Esophagus muscularis mucosa (tissue), 4 donors: Measurements from ENCODE around the gene RASSF1. TPM values are rescaled to one million over a fixed set of nuclear protein-coding genes. Genes with fewer than 3 reads are reported as not detected.

Experiments
- DNase-seq: peaks from one replicate; pipeline ENCODE4 v3.0.0-alpha.2; 2017; ENCODE audit errors: extremely low spot score
- H3K27ac ChIP-seq, 4 donors: fragments of 200-600 bp; sonication (generic); replicated peaks in 1 of 4; 1 replicate in 3 of 4; 2 replicates in 1 of 4; pipeline ENCODE4 v1.5.1; 2016 to 2019; ENCODE audit warnings: mild to moderate bottlenecking in 1 of 4
- H3K27me3 ChIP-seq, 4 donors: fragments of 200-600 bp; sonication (generic); one replicate each; pipeline versions ENCODE4 v1.5.1 to v1.6.0; 2016 to 2019
- H3K36me3 ChIP-seq, 4 donors: fragments of 200-600 bp; sonication (generic); one replicate each; pipeline ENCODE4 v1.5.1; 2016 to 2019
- H3K4me1 ChIP-seq, 4 donors: fragments of 200-600 bp; sonication (generic); one replicate each; pipeline ENCODE4 v1.5.1; 2016 to 2019
- H3K4me3 ChIP-seq, 4 donors: fragments of 200-600 bp; sonication (generic); 1 replicate in 2 of 4; 2 replicates in 2 of 4; pipeline ENCODE4 v1.5.1; 2016 to 2019; ENCODE audit warnings: mild to moderate bottlenecking in 4 of 4, moderate library complexity in 1 of 4
- H3K9me3 ChIP-seq, 4 donors: fragments of 200-600 bp; sonication (generic); 1 replicate in 3 of 4; 2 replicates in 1 of 4; pipeline ENCODE4 v1.5.1; 2016 to 2019
- EP300 ChIP-seq: sonication (generic); formaldehyde crosslinking; IDR thresholded peaks from one replicate; pipeline ENCODE4 v1.6.1; 2017; ENCODE audit warnings: antibody characterized with exemption
- POLR2A ChIP-seq: fragments of 450-650 bp; IDR thresholded peaks from one replicate; pipeline ENCODE4 v1.6.1; 2017; ENCODE audit warnings: antibody characterized with exemption, moderate library complexity, mild to moderate bottlenecking, low read depth
- POLR2AphosphoS5 ChIP-seq, 2 donors: sonication (generic); formaldehyde crosslinking; IDR thresholded peaks; one replicate each; pipeline ENCODE4 v1.6.1; 2017; ENCODE audit warnings: antibody characterized with exemption in 2 of 2
- whole genome bisulfite sequencing: methylation state at CpG from one replicate; pipeline ENCODE4 v1.1.5; 2018; 5-methylcytosine and 5-hydroxymethylcytosine counted together
- intact Hi-C: fragments of 100-400 bp; cut with DNase I; formaldehyde crosslinking; loops from one replicate; pipeline ENCODE4 v1.15.1; 2023
- total RNA-seq, 4 donors: library from RNA; depleted of rRNA; stranded (reverse); fragments of >200 nt; gene quantifications; one replicate each; pipeline versions ENCODE4 v1.1.0 to v1.2.1, GENCODE V29; 2016
- TF ChIP-seq, protein P1 (sequence below), 3 experiments: fragments of 200-600 bp in 2 of 3; fragments of 450-650 bp in 1 of 3; sonication (generic) in 2 of 3; IDR thresholded peaks; one replicate each; pipeline ENCODE4 v1.5.1; 2017 to 2019; ENCODE audit warnings: antibody characterized with exemption in 3 of 3, mild to moderate bottlenecking in 2 of 3, moderate library complexity in 1 of 3

RASSF1 gene
- total RNA-seq, 4 donors from 2014 or later = 28.7 to 44.2 (median 33.2) TPM

DNA sequence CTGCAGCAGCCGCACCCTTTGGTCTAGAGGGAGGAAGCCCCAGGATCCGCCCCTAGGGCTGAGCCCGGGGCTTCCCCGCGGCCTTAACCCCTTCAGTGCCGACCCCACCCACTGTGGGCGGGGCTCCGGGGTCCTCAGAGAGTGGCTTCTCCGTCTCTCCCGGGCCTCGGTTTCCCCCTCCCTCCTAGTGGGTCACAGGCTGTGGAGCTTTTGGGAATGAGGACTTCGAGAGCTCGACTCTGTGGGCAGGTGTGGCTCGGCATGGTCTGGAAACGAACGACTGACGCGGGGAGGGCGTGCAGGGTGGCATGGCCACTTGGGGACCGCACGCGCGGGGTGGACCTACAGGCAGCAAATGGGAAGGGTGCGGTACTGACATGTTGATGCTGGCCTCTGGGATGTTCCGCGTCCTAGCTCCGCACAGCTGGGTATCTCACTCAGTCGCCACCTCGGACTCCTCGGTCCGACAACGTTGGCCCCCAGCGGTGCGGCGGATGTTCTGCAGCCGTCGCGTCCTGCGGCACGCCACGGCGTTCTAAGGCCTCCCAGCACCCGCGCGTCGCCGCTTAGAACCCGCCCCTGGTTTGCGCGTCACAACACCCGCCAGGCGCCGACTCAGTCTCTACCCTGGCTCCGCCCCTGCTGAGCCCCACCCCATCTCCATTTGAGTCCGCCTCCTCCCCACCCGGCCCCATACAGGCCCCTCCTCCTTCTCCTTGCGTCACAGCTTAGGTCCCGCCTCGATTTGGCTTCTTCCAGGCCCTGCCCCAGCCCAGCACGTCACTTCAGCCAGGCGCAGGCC is 41.6 kb downstream of the RASSF1 start, which contains the start of the genes HYAL3 and NAA80:
TSS of gene HYAL3 (minus strand) at position 570 of the 802 bp plus-strand sequence. CDS start 3,803 bp downstream, outside the sequence.
TSS of gene NAA80 (minus strand) at position 570 of the 802 bp plus-strand sequence. CDS start 1,942 bp downstream, outside the sequence.
- TF ChIP-seq, protein P1, sequence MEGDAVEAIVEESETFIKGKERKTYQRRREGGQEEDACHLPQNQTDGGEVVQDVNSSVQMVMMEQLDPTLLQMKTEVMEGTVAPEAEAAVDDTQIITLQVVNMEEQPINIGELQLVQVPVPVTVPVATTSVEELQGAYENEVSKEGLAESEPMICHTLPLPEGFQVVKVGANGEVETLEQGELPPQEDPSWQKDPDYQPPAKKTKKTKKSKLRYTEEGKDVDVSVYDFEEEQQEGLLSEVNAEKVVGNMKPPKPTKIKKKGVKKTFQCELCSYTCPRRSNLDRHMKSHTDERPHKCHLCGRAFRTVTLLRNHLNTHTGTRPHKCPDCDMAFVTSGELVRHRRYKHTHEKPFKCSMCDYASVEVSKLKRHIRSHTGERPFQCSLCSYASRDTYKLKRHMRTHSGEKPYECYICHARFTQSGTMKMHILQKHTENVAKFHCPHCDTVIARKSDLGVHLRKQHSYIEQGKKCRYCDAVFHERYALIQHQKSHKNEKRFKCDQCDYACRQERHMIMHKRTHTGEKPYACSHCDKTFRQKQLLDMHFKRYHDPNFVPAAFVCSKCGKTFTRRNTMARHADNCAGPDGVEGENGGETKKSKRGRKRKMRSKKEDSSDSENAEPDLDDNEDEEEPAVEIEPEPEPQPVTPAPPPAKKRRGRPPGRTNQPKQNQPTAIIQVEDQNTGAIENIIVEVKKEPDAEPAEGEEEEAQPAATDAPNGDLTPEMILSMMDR (IDR thresholded peaks at IDR 0.05) = peak; percentile 14 to 58 (median 38)
- TF ChIP-seq POLR2A (peak; percentile 92), POLR2AphosphoS5 (IDR thresholded peaks at IDR 0.05) (peak; percentile 96 to 99), EP300 (no peak)
- H3K4me1 ChIP-seq = peaks cover 27 to 56% (median 52%) of the 10 kb centered on the region in 4 donors
- peak within 1 kb of the TSS; percentile 67 to 74 (median 72) for H3K4me3 ChIP-seq
- intact Hi-C loops = no loop called here
- no peaks in the 10 kb centered on the region for H3K27me3 ChIP-seq
- no peaks in the 10 kb centered on the region for H3K9me3 ChIP-seq
- peaks cover 0 to 9% (median 0%) of the 10 kb centered on the region in 4 donors for H3K36me3 ChIP-seq
- DNase-seq = peak; percentile 100
- H3K27ac ChIP-seq = peak within 1 kb of the TSS; percentile 91 to 93 (median 92)
- 1% methylated on average over 24 of the region's 61 CpGs for WGBS

DNA sequence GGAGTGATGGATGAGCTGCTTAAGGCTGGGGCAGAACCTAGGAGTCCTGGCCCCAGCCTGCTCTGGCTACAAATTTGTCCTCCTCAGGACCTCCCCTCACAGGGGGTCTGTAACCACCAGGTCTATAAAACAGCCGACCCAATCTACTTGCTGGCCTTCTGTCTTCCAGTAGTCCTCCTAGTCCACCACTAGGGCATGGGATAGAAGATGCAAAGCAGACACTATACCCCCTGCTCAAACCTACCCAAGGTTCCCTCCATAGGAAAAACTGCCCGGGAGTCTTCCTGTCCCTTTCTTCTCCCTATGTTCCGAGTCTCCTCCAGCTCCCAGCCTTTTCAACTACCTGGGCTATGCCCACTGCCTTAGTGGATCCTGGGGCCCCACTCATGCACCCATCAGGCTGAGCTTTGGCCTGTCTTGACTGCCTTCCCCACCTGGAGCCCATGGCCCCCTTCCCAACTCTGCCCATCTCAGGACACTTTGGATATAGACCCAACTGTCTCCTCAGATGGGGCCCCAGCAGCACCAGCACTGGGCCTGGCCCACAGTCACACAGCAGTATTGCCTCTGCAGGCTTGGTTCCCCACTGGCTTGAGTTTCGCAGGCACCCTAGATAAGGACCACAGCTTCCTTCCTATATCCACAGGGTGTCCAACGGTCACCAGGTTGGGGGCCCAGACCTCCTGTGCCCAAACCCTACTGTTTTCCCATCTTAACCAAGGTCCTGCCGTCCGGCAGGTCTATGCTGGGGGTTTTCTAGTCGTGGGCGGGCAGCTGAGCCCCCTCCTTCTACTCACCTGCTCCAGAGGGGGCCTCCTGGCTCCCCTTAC is 42.5 kb downstream of the RASSF1 start:
- Histone ChIP-seq H3K27me3 (no peaks in the 10 kb centered on the region), H3K27ac (peak overlapping the region; percentile 91 to 93 (median 92)), H3K4me1 (peaks cover 29 to 51% (median 47%) of the 10 kb centered on the region in 4 donors), H3K4me3 (peak overlapping the region; percentile 67 to 74 (median 72)), H3K9me3 (no peaks in the 10 kb centered on the region), H3K36me3 (peaks cover 0 to 9% (median 0%) of the 10 kb centered on the region in 4 donors)
- 57% methylated on average over 9 of the region's 9 CpGs for WGBS
- DNase-seq = no peak
- TF ChIP-seq POLR2AphosphoS5 (IDR thresholded peaks at IDR 0.05) (no peak), POLR2A (no peak), EP300 (no peak)
- TF ChIP-seq, protein P1 (IDR thresholded peaks at IDR 0.05) = peak in 1 of 3 experiments; percentile 9
- intact Hi-C loops = no loop called here

DNA sequence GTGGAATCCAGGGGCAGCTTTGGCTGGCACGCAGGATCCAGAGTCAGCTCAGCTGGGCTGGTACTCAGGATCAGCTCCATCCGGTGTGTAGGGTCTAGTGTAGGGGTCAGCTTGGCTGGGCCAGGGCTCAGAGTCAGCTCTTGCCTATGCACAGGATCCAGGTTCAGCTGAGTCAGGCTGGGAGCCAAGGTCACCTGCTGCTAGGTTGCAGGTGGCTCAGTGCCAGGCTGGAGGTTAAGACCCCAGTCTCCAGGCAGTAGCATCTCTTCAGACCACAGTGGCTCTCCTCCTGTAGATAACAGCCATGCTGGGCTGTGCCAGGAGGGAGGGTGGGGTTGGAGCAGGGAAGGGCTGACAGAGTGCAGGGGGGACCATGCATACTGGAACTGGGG is 43.3 kb downstream of the RASSF1 start:
- Histone ChIP-seq H3K27me3 (no peaks in the 10 kb centered on the region), H3K4me3 (no peak overlapping the region), H3K27ac (peak overlapping the region in 1 of 4 donors; percentile 92), H3K4me1 (peaks cover 35 to 51% (median 47%) of the 10 kb centered on the region in 4 donors), H3K36me3 (peaks cover 0 to 9% (median 0%) of the 10 kb centered on the region in 4 donors), H3K9me3 (no peaks in the 10 kb centered on the region)
- 100% methylated on average over 2 of the region's 2 CpGs for WGBS
- TF ChIP-seq POLR2A (no peak), POLR2AphosphoS5 (IDR thresholded peaks at IDR 0.05) (no peak), EP300 (no peak)
- TF ChIP-seq, protein P1 (IDR thresholded peaks at IDR 0.05) = no peak
- intact Hi-C loops = no loop called here
- no peak for DNase-seq

DNA sequence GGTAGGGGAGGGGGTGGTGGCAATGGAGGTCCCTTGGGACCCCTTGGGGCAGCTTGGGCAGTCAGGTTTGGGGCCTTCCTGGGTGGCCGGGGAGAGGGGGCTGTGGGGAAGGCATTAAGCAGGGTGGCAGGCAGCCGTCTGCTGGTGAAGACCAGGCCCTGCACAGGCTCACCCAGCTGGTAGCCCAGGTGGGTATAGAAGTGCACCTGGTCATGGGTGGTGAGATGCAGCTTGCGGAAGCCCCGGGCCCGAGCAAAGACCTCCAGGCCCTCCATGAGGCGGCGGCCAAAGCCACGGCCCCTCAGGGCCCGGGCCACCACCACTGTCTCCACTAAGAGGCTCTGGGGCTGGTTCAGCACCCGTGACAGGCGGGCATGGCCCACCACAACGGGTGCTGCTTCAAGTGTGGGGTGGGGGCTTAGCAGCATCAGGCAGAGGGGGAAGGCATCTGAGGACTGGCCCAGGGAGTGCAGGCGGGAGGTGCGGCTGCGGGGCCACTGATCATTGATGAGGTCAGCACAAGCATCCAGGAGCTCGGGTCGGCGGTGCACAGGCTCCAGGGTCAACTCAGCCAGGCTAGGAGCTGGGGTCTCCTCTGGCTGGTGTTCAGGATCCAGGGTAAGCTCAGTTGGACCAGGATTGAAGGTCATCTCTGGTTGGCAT is 43.8 kb downstream of the RASSF1 start:
- intact Hi-C loops = no loop called here
- peaks cover 0 to 9% (median 0%) of the 10 kb centered on the region in 4 donors for H3K36me3 ChIP-seq
- H3K4me3 ChIP-seq = no peak overlapping the region
- DNase-seq = no peak
- WGBS = 95% methylated on average over 7 of the region's 18 CpGs
- TF ChIP-seq POLR2AphosphoS5 (IDR thresholded peaks at IDR 0.05) = no peak
- no peak for TF ChIP-seq POLR2A
- no peaks in the 10 kb centered on the region for H3K27me3 ChIP-seq
- H3K4me1 ChIP-seq = peaks cover 35 to 49% (median 43%) of the 10 kb centered on the region in 4 donors
- H3K9me3 ChIP-seq = no peaks in the 10 kb centered on the region
- H3K27ac ChIP-seq = no peak overlapping the region
